NCI-H524 treated with DMSO at 0.1 percent for 48 hours (cell line): ENCODE measurements around the gene LPIN3.
A peak's percentile ranks its signal among the peaks of the same experiment; 100 is the strongest.

ENCODE experiments used
- DNase-seq: peaks from one replicate; lab custom pipeline; 2025; lab: John Stamatoyannopoulos, UW

LPIN3 gene

DNA sequence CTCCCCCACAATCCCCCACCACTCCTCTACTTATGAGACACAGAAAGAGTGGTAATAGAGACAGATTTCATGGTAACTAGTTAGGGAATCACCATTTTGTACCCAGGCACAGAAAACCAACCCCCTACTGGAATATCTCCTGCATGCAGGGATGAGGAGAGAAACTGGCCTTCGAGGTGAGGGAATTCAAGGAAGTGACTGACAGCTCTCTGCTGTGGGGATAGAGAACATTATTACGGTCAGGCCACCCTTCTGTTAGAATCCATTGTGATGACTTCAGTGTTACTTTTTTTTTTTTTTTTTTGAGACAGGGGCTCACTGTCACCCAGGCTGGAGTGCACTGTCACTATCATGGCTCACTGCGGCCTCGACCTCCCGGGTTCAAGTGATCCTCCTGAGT lies 13.4 kb upstream of the LPIN3 start:
- no peak for DNase-seq

DNA sequence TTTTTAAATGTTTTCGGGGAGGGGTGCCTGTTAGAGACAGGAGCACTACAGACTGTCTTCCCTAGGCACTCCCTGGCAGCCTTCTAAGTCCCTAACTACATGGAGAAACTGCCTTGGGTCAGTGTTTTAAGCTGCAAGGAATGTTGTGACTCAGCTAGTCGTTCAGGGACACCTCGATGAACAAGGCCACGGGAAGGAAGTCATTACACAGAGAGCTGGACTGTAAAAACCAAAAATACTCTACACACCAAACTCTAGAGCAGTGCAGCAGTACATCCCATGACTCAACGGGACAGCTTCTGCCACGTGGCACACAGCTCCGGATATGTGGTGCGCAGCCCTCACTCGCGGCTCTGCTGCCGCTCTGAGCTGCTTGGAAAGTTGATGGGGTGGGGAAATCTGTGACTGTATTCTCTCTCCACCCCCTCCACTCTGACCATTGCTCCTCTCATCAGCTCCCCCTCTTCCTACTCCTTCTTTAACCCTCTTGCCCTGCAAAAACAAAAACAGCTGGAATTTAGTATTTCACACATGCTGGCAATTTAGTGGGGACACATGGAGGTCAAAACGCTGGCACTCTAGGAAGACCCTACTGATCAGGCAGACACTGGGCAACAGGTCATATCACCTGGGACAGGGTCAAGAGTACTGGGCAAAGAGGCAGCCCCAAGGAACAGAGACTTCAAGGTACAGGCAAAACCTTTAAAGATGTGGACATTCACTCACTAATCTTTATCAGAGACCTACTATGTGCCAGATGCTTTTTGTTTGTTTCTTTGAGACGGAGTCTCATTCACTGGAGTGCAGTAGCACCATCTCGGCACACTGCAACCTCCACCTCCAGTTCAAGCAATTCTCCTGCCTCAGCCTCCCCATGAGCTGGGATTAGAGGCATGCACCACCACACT lies 10.9 kb upstream of the LPIN3 start:
- DNase-seq = no peak

DNA sequence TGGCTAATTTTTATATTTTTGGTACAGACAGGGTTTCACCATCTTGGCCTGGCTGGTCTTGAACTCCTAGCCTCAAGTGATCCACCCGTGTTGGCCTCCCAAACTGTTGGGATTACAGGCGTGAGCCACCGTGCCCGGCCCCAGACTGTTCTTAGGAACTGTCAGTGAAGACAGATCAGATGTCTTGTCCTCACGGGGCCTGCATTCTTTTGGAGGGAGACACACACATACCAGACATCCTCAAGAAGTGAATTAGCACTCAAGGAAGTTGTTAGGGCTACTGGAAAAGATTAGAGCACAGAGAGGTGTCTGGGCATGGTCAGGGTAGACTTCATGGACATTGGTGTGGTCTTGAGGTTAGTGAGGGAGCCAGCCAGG lies 10.3 kb upstream of the LPIN3 start:
- DNase-seq = no peak

DNA sequence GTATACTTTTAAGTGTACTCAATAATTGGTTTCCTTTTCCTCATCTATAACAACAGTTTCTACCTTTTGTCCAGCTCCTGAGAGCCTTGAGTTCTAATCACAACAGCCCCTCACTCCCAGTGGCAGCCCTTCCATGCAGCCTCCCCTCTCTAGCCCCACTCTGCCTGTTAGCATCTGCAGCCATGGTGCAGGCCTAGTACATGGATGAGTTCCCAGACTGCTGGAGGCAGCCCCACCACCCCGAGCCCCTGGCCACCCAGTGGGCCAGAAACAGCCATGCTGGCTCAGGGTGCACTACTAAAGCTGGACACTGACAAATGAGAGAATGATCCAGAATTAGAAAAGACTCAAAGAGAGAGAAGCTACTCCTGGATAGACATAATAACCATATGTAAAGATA lies 9.7 kb upstream of the LPIN3 start:
- no peak for DNase-seq

DNA sequence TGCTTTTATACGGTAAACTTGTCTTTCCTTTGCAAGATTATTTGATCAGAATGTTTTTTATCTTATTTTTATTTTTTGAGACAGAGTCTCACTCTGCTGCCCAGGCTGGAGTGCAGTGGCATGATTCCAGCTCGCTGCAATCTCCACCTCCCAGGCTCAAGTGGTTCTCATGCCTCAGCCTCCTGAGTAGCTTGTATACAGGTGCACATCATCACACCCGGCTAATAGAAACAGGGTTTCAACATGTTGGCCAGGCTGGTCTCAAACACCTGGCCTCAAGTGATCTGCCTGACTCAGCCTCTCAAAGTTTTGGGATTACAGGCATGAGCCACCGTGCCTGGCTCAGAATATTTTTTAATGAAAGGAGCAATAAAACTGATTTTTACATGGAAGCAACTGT lies 8.9 kb upstream of the LPIN3 start:
- DNase-seq = no peak

DNA sequence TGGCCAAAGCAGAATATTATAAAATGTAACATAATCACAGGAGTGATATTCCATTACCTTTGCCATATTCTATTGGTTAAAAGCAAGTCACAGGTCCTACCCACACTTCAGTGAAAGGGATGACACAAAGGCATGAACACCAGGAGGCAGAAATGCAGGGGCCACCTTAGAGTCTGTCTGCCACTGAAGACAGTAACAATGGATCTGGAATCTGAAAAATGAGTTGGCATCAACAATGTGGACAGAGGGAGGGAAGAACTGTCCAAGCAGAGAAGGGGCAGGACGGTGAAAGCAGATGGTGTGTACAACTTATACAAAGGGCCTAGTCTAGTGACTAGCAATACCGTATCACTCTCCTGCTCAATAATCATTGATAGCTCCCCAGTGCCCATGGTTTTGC lies 6.6 kb upstream of the LPIN3 start:
- DNase-seq = no peak

DNA sequence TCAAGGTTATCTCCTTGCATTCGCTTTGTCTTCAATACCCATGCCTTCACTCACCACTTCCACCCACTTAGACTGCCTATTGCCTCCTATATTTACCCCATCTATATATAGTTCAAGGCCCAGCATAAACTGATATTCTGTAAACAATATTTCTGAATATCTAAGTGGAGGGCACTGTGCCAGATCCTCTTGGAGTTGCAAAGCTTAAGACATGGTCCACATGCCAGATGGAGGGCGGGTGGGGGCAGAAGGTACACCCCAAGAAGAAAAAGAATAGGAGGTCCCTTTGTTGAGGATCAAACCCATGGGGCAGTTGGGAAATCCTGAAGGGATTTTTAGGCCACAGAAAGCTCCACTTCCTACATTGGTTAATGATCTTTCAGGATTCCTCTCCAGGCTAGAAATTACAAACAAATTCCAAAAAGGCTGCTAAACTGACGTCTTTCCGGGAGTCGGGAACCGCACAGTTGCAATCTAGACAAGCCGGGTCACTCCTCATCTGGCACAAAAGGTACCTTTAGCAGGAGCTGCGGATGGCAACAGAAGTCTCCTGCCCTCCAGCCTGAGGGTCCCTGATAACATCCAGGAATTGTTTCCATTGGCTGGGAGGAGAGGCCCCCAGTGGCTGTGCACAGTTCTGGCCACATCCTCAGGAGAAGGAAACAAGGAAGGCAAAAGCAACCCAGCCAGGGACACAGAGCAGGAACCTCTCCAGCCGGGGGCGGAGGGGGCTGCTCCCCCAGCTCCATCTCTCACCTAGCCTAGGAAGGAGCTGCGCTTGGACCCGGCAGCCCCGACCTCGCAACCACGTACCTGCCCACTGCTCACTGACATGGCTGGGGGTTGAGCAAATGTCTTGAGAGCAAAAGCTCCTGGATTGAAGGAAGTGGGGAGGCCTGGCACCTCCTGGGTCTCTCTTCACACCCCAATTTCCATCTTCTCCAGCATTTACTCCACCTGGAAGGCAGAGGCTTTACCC lies 5.9 kb upstream of the LPIN3 start:
- no peak for DNase-seq

DNA sequence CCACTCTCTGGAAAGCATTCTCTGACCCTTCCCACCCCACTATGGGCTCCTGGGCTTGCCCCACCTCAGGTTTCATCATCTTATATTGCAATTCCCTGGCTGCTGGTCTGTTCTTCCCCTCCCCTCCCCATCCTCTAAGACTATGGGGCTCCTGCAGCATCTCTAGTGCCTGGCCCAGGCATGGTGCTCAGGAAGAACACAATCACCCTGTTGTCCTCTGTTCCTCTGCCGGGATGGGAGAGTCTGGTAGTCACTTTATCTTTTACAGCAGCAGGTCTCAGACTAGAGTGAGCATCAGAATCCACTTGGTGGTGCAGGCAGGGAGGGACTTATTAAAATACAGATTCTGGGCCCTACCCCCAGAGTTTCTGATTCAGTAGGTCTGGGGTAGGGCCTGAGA lies 5.0 kb upstream of the LPIN3 start:
- DNase-seq = no peak

DNA sequence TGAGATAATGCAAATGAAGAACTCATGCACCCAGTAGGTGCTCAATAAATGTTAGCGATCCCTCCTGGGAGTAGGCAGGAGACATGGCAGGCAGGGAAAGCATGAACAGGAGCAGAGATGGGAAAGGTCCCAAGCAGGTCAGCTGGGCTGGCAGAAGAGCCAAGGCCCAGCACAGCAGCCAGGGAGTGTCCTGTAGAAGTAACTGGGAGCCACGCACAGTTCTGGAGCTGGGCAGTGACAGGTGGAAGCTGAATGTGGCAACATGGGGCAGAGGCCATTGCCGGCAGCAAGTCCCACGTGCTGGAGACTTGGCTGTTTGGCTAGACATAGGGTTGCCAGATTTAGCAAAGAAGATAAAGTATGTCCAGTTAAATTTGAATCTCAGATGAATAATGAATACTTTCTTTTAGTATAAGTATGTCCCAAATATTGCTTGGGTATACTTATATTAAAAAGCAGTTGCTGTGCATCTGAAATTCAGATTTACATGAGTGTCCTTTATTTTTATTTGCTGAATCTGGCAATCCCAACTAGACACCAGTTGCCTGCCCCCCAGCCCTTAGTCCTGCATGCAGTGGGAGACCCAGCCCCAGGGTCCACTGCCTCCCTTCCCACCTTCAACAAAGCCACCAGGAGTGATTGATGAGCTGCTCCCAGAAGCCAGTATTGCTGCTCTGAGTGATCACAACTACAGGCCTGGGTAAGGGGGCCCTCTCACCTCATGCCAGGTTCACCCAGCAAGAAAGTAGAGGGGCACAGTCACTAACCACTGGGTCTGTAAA lies 3.7 kb upstream of the LPIN3 start:
- DNase-seq = no peak

DNA sequence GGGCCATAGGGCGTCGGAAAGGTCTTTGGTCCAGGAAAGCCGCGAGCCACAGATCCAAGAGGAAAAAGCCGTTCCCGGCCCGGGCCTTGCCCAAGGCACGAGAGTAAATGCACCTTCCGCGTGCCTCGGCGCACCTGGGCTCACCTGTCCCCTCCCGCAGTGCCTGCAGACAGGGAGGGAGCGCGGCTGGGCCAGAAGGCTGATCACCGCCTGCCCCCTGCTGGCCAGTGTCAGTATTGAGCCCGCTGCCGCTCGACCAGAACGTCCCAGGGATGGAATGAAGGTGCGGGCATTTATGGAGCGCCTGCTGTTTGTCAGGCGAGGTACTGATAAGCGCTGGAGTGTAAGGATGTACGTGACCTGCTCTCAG lies 679 bp upstream of the LPIN3 start:
- peak; percentile 7 for DNase-seq

DNA sequence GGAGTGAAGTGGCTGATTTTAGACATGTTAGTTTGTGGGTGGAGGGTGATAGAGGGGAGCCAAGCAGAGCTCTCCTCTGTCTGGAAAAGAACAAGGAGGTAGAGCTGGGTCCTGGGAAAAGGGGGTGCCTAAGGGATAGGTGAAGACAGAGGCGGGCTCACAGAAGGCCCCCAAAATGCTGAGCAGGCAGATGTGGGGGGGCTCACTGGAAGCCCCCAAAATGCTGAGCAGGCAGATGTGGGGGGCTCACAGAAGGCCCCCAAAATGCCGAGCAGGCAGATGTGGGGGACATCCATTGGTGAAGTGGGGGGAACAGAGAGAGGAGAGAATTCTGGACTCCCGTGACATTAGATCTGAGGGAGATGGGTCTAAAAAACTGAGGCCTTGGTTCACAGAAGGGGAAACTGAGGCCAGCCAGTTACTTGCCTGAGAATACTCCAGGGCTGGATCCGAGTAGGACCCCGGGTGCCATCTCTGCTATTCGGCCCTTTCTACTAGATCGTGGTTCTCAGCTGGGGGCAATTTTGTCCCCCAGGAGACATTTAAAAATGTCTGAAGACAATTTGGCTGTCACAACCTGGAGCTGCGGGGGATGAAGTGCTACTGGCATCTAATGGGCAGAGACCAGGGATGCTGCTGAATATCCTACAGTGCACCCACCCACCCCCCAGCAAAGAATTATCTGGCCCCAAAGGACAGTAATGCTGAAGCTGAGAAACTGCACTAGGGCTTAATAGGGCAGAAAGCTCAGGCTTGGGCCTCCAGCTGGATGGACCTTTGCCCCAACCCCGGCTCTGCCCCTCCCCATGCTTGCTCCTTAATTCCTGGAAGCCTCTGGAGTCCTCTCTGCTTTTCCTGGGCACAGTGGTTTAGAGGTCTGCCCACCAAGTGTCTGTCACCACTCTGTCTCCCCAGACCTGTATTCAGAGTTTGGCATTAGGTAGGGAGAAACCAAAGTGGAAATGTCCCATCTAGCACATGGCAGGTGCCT lies 2.1 kb downstream of the LPIN3 start:
- no peak for DNase-seq

DNA sequence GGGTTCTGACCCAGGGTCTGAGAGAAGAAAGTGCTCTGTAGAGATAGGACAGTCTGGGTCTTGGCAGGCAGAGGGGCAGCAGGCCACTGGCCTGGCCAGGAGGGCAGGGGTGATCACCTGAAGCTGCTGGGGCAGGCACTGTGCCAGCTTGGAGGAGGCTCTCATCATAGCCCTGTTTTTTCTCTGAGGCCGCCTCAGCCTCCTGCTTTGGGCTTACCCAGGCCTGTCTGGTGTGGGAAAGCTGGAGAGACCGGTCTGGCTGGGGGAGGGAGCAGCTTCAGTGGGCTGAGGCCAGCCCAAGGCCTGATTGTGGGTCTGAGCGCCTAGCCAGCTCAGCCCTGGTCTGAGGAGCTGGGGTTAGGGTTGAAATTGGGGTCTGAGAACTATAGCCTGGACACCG lies 3.9 kb downstream of the LPIN3 start:
- DNase-seq = no peak

DNA sequence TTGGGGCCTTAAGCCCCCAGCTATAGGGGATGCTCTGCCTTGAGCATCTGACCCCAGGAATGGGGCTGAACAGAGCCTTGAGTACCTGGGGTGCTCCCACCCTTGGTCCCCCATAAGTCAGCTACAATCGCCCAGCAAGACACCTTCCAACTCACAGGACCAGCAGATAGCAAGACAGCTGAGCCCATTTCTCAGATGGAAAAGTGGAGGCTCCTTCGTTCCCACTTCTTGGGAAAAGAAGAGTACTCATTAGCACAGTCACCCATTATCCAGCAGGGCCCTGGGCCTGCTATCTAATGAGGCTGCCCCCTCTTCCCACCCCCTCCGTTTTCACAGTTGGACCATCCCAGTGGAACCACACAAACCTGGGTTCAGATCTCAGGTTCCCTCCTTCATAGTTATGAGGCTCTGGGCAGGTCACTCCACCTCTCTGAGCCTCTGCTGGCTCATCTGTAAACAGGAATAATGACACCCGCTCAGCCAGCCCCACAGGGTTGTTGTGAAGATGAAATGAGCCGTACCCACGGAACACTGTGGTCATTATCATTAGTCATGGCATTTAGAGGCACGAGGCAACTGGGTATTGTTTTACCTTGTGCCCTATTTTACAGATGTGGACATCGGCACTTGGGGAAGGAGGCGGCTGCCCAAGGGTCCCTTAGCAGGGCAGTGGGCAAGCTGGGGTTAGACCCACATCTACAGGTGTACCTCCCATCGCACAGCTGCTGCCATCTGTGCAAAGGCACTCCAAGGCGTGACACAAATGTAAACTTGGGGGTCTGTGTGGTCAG lies 4.5 kb downstream of the LPIN3 start:
- no peak for DNase-seq

DNA sequence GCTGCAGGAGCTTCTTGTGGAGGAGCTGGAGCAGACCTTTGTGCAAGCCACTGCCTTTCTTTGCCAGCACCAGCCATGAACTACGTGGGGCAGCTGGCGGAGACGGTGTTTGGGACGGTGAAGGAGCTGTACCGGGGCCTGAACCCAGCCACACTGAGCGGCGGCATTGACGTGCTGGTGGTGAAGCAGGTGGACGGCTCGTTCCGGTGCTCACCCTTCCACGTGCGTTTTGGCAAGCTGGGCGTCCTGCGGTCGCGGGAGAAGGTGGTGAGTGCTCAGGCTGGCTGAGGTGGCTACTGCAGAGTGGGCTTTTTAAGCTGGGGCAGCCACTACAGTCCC lies 5.1 kb downstream of the LPIN3 start:
- DNase-seq = no peak

DNA sequence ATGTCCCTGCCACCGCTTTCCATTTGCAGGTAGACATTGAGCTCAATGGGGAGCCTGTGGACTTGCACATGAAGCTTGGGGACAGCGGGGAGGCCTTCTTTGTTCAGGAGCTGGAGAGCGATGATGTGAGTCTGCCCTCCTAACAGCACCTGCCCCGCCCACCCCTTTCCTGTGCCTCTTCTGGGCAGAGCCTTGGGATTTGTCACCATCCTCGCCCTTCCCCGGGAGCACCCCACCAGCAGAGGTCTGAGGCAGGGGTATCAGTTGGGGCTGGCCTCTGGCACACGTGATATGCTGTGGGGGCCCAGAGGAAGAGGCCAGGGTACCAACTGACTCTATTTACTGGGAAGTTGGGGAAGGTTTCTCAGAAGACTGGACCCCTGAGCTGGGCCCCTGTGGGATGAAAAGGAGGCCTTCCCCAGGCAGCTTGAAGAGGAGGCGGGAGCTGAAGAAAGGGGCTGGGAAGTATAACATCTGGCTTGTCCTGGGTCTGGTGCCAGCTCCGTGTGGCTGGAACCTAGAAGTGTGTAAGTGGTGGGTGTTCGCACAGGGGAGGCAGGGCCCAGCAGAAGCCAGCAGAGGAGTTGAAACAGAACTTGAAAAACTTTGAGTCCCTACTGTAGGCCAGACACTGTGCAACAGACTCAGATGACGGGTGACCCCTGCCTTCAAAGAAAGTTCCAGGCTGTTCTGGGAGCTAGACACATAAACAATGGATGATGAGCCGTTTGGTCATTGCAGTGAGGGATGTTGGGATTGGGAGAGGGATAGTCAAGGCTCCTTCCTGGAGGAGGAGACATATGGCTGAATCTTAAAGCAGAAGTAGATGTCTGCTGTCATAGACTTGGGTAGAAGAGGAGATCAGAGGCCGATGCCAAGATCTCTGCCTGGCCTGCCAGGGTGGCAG lies 7.2 kb downstream of the LPIN3 start:
- DNase-seq = no peak

DNA sequence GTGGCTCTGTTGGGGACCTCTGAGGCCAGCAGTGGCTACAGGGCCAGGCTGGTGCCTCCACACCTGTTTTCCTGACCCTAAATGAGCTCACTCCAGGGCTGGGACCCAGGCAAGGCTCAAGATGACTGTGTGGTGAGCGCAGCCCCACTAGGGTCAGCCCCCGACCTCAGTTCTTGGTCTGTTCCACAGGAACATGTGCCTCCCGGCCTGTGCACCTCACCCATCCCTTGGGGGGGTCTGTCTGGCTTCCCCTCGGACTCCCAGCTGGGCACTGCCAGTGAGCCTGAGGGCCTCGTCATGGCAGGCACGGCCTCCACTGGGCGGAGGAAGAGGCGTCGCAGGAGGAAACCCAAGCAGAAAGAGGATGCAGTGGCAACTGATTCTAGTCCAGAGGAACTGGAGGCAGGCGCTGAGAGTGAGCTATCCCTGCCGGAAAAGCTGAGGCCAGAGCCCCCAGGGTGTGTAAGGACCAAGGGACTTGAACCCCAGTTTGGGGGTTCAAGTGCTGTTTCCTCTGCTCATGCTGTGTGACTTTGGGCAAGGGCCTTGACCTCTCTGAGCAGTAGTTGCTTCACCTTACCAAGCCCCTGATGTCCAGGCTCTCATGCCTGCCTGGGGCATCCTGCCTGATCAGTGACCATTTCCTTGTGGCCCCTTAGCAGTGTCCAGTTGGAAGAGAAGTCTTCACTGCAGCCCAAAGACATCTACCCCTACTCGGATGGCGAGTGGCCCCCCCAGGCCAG lies 8.0 kb downstream of the LPIN3 start:
- DNase-seq = no peak

DNA sequence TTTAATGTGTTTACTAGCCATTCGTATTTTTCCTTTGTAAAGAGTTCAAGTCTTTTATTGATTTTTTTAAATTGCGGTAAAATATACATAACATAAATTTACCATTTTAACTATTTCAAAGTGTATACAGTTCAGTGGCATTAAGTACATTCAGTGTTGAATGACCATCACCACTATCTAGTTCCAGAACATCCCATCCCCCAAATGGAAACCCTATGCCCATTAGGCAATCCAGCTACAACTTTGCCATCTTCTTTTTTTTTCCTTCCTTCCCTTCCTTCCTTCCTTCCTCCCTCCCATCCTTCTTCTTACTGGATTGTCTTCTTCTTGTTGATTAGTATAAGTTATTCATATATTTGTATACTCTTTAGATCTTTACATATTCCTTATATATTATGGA lies 8.6 kb downstream of the LPIN3 start:
- no peak for DNase-seq

DNA sequence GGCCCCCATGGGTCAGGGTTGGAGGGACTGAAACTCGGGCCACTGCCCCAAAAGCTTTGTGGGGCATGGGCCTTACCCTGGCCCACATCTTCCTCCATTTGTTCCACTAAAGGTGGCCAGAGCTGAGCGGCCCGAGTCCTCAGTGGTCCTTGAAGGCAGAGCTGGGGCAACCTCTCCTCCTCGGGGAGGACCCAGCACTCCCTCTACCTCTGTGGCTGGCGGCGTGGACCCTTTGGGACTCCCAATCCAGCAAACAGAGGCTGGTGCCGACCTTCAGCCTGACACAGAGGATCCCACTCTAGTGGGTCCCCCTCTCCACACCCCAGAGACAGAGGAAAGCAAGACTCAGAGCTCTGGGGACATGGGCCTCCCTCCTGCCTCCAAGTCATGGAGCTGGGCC lies 9.3 kb downstream of the LPIN3 start:
- no peak for DNase-seq
